ENCODE data around the gene WIPF3. TPM values are rescaled to one million over a fixed set of nuclear protein-coding genes. Genes with fewer than 3 reads are reported as not detected.

The WIPF3 gene
- total RNA-seq, 6 experiments from 2014 or later = not detected

DNA sequence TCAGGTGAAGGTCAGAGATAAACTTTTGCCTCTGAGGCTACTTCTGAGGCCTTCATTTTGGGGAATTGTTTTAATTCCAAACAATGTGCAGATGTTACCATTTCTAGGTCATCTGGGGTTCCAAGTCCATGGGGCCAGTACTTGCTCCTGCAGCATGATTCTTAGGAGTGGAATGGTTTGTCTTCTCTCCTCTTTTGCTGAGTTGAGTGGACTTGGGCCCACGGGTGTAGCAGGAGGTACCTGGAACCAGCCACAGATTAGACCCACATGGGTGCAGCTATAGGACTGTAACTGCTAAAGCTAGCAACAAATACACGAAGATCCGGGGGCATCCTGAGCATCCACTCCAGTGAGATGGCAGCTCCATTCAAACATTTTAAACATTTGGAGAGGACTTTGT lies 41.6 kb downstream of the WIPF3 start:
- H3K4me3 Mint-ChIP-seq = no peak overlapping the region
- no peaks in the 10 kb centered on the region for H3K4me1 Mint-ChIP-seq (ENCODE audit: low read depth)
- no peak for DNase-seq
- H3K27me3 Mint-ChIP-seq (ENCODE audit: insufficient read depth) = peaks cover 20% of the 10 kb centered on the region
- TF ChIP-seq, protein P1, sequence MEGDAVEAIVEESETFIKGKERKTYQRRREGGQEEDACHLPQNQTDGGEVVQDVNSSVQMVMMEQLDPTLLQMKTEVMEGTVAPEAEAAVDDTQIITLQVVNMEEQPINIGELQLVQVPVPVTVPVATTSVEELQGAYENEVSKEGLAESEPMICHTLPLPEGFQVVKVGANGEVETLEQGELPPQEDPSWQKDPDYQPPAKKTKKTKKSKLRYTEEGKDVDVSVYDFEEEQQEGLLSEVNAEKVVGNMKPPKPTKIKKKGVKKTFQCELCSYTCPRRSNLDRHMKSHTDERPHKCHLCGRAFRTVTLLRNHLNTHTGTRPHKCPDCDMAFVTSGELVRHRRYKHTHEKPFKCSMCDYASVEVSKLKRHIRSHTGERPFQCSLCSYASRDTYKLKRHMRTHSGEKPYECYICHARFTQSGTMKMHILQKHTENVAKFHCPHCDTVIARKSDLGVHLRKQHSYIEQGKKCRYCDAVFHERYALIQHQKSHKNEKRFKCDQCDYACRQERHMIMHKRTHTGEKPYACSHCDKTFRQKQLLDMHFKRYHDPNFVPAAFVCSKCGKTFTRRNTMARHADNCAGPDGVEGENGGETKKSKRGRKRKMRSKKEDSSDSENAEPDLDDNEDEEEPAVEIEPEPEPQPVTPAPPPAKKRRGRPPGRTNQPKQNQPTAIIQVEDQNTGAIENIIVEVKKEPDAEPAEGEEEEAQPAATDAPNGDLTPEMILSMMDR (IDR thresholded peaks at IDR 0.05) = no peak
- no peak overlapping the region for H3K27ac Mint-ChIP-seq
- H3K36me3 Mint-ChIP-seq (ENCODE audit: low read depth) = no peaks in the 10 kb centered on the region
- no peaks in the 10 kb centered on the region for H3K9me3 Mint-ChIP-seq

DNA sequence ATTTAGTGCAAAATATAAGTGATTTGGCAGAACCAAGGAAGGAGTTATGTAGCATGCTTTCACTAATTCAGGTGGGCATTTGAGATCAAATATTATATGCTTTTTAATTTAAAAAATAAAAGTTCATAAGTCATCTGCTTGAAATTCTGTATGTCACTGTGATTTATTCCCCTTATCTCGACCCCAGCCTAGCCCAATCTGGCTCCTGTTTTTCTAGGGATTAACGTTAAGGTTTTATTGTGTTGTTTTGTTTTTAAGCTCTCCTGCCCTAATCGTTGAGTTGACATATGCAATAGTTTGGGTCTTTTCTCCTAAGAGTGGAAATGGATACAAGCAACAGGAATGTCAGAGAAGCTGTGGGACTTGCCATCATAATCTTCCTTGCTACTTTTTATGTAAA lies 42.6 kb downstream of the WIPF3 start:
- peaks cover 25% of the 10 kb centered on the region for H3K27me3 Mint-ChIP-seq (ENCODE audit: insufficient read depth)
- TF ChIP-seq, protein P1 (IDR thresholded peaks at IDR 0.05) = no peak
- H3K36me3 Mint-ChIP-seq (ENCODE audit: low read depth) = no peaks in the 10 kb centered on the region
- H3K4me3 Mint-ChIP-seq = no peak overlapping the region
- no peak overlapping the region for H3K27ac Mint-ChIP-seq
- no peaks in the 10 kb centered on the region for H3K9me3 Mint-ChIP-seq
- no peaks in the 10 kb centered on the region for H3K4me1 Mint-ChIP-seq (ENCODE audit: low read depth)
- DNase-seq = no peak

DNA sequence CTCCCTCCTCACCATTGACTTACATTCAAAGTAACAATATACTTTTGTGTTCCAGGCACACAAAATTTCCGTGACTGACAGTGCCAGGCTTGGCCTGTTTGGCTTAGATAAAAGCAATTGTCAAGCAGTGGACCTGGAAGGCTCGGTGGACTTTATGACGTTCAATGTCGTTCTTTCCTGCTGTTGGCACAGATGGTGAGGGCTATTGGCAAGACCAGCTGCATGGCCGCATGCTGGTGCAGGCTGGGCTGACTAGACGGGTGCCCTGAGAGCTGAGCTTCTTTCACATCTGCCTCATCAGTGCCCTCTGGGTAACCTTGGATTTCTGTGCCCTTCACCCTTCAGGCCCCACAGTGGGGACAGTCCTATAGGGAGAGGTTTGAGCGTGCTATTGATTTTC lies 45.2 kb downstream of the WIPF3 start:
- Mint-ChIP-seq H3K9me3 (no peaks in the 10 kb centered on the region), H3K27me3 (ENCODE audit: insufficient read depth) (peaks cover 19% of the 10 kb centered on the region), H3K4me1 (ENCODE audit: low read depth) (no peaks in the 10 kb centered on the region)

DNA sequence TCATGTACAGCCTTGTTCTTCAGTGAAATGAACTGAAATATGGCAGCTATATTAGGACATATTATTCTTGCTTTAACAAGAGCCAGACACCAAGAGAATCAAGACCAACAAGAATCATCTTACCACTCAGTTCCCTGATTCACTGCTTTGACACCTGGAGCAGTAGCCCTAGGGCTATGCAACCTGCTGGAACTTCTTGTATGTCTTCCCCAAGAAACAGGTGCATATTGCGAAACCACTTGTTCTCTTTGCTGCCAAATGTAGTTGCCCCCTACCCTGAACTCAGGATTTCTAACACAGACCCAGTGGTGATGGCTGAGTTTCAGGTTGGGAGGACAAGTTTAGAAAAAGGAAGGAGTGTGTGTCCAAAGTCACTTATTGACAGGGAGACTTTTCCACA lies 46.1 kb downstream of the WIPF3 start:
- TF ChIP-seq, protein P1 (IDR thresholded peaks at IDR 0.05) = no peak
- Mint-ChIP-seq H3K27me3 (ENCODE audit: insufficient read depth) (peaks cover 17% of the 10 kb centered on the region), H3K36me3 (ENCODE audit: low read depth) (no peaks in the 10 kb centered on the region), H3K27ac (no peak overlapping the region), H3K4me3 (no peak overlapping the region), H3K4me1 (ENCODE audit: low read depth) (no peaks in the 10 kb centered on the region), H3K9me3 (no peaks in the 10 kb centered on the region)
- no peak for DNase-seq

More for the DNA sequence above, 45.2 kb downstream of the WIPF3 start:
- Mint-ChIP-seq H3K36me3 (ENCODE audit: low read depth) (no peaks in the 10 kb centered on the region), H3K4me3 (no peak overlapping the region), H3K27ac (no peak overlapping the region)
- no peak for DNase-seq
- TF ChIP-seq, protein P1 (IDR thresholded peaks at IDR 0.05) = no peak

DNA sequence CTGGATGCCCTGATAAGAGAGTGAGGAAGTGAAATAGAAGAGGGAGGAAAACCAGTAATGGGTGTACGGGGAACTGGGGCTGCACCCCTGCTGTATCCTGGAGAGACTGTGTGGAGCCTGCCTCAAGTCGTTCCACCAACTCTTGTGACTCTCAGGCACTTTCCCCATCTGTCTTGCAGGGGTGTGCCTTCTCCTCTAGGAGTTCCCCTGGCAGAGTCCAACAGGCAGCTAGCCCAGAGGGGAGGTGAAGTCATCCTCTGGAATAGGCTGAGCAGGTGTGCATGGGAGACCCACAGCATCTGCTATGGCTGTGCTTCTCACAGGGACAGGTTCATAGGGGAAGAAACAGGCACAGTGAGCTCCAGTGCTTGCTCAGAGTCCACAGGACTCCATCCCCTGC lies 46.8 kb downstream of the WIPF3 start:
- no peaks in the 10 kb centered on the region for H3K36me3 Mint-ChIP-seq (ENCODE audit: low read depth)
- H3K4me1 Mint-ChIP-seq (ENCODE audit: low read depth) = no peaks in the 10 kb centered on the region

More for the DNA sequence above, 46.8 kb downstream of the WIPF3 start:
- Mint-ChIP-seq H3K27me3 (ENCODE audit: insufficient read depth) (peaks cover 16% of the 10 kb centered on the region), H3K27ac (no peak overlapping the region), H3K9me3 (no peaks in the 10 kb centered on the region), H3K4me3 (no peak overlapping the region)
- no peak for DNase-seq
- TF ChIP-seq, protein P1 (IDR thresholded peaks at IDR 0.05) = no peak

Data from HFFc6 (cell line).